Thoracic aorta (tissue), 2 donors: ENCODE data around the gene NUDCD2. TPM values are rescaled to one million over a fixed set of nuclear protein-coding genes. Genes with fewer than 3 reads are reported as not detected.

Experiments
- ATAC-seq: fragments of 150-250 bp; one replicate; pipeline ENCODE4 v1.8.0; 2017; ENCODE audit warnings: low read depth; ENCODE audit not compliant: insufficient number of reproducible peaks, low FRiP score
- DNase-seq: peaks from one replicate; pipeline ENCODE4 v3.0.0-alpha.2; 2020; ENCODE audit warnings: low spot score
- H3K27ac ChIP-seq, 2 donors: fragments of 200-600 bp; sonication (generic); 1 replicate in 1 of 2; 2 replicates in 1 of 2; pipeline ENCODE4 v1.5.1; 2016; ENCODE audit warnings: mild to moderate bottlenecking in 2 of 2, moderate library complexity in 2 of 2
- H3K27me3 ChIP-seq: fragments of 200-600 bp; sonication (generic); replicated peaks from 2 replicates; pipeline ENCODE4 v1.6.0; 2016; ENCODE audit warnings: mild to moderate bottlenecking; ENCODE audit not compliant: insufficient read depth
- H3K36me3 ChIP-seq: fragments of 200-600 bp; sonication (generic); one replicate; pipeline ENCODE4 v1.5.1; 2016
- H3K4me1 ChIP-seq, 2 donors: fragments of 200-600 bp; sonication (generic); 1 replicate in 1 of 2; 2 replicates in 1 of 2; pipeline versions ENCODE4 v1.5.1 to v1.6.0; 2016; ENCODE audit warnings: low read depth in 2 of 2, mild to moderate bottlenecking in 1 of 2; ENCODE audit not compliant: control insufficient read depth in 1 of 2
- H3K4me3 ChIP-seq: fragments of 200-600 bp; sonication (generic); 2 replicates; pipeline ENCODE4 v1.5.1; 2016; ENCODE audit warnings: mild to moderate bottlenecking
- H3K9me3 ChIP-seq: fragments of 200-600 bp; sonication (generic); 2 replicates; pipeline ENCODE4 v1.5.1; 2016
- CTCF ChIP-seq: fragments of 200-600 bp; sonication (generic); IDR thresholded peaks from one replicate; pipeline ENCODE4 v1.5.1; 2019; ENCODE audit warnings: antibody characterized with exemption
- total RNA-seq, 2 donors: library from RNA; depleted of rRNA; stranded (reverse); fragments of >200 nt; gene quantifications; one replicate each; pipeline versions ENCODE4 v1.1.0 to v1.2.3, GENCODE V29; 2016

Gene NUDCD2
- total RNA-seq, 2 donors from 2014 or later, result 4.7 to 5.5 TPM

- H3K4me3 ChIP-seq, result no peak overlapping the region
- H3K9me3 ChIP-seq, result no peaks in the 10 kb centered on the region
- ATAC-seq, result no peak
- DNase-seq, result no peak
- no peaks in the 10 kb centered on the region for H3K27me3 ChIP-seq
- no peak for TF ChIP-seq CTCF
- H3K36me3 ChIP-seq, result peaks cover 39% of the 10 kb centered on the region
- H3K4me1 ChIP-seq, result no peaks in the 10 kb centered on the region
- H3K27ac ChIP-seq, result no peak overlapping the region
These were observed 12.0 kb downstream of the NUDCD2 start for GRCh38 chr5:163447875-163448274.

- H3K4me3 ChIP-seq, result no peak overlapping the region
- TF ChIP-seq CTCF, result no peak
- no peak overlapping the region for H3K27ac ChIP-seq
- H3K4me1 ChIP-seq, result no peaks in the 10 kb centered on the region
- H3K27me3 ChIP-seq, result no peaks in the 10 kb centered on the region
- no peaks in the 10 kb centered on the region for H3K9me3 ChIP-seq
- no peak for DNase-seq
- H3K36me3 ChIP-seq, result peaks cover 45% of the 10 kb centered on the region
- ATAC-seq, result no peak
These were observed 12.7 kb downstream of the NUDCD2 start for GRCh38 chr5:163447191-163447590.

- TF ChIP-seq CTCF, result no peak
- H3K36me3 ChIP-seq, result peaks cover 48% of the 10 kb centered on the region
- ATAC-seq, result no peak
These were observed 14.6 kb downstream of the NUDCD2 start for GRCh38 chr5:163445345-163445744.

GRCh38 chr5:163444526-163444925 lies 15.4 kb downstream of the NUDCD2 start:
- Histone ChIP-seq H3K4me3 (no peak overlapping the region), H3K36me3 (peaks cover 48% of the 10 kb centered on the region), H3K4me1 (peaks cover 11 to 14% of the 10 kb centered on the region in 2 donors), H3K9me3 (no peaks in the 10 kb centered on the region), H3K27ac (no peak overlapping the region), H3K27me3 (no peaks in the 10 kb centered on the region)
- no peak for DNase-seq
- TF ChIP-seq CTCF, result no peak
- no peak for ATAC-seq

More at GRCh38 chr5:163445345-163445744, 14.6 kb downstream of the NUDCD2 start:
- peaks cover 6% of the 10 kb centered on the region in 2 donors for H3K4me1 ChIP-seq
- no peak overlapping the region for H3K4me3 ChIP-seq
- H3K27me3 ChIP-seq, result no peaks in the 10 kb centered on the region
- no peaks in the 10 kb centered on the region for H3K9me3 ChIP-seq
- no peak for DNase-seq
- H3K27ac ChIP-seq, result no peak overlapping the region

GRCh38 chr5:163440954-163441353 lies 18.9 kb downstream of the NUDCD2 start:
- ATAC-seq (no peak), DNase-seq (no peak)
- peaks cover 28% of the 10 kb centered on the region for H3K36me3 ChIP-seq
- no peak overlapping the region for H3K27ac ChIP-seq
- H3K4me3 ChIP-seq, result no peak overlapping the region
- peaks cover 22 to 33% of the 10 kb centered on the region in 2 donors for H3K4me1 ChIP-seq
- no peaks in the 10 kb centered on the region for H3K9me3 ChIP-seq
- TF ChIP-seq CTCF, result no peak
- no peaks in the 10 kb centered on the region for H3K27me3 ChIP-seq
